ENCODE results near the gene GPC3. TPM values are rescaled to one million over a fixed set of nuclear protein-coding genes. Genes with fewer than 3 reads are reported as not detected.

Gene GPC3
- total RNA-seq, 4 donors from 2014 or later, result 1.2 to 13.3 (median 8.0) TPM

GRCh38 chrX:134013524-134013923 is 28.1 kb upstream of the GPC3 start:
- Histone ChIP-seq H3K27ac (replicated peaks in 1 of 4) (no peak overlapping the region), H3K4me3 (no peak overlapping the region), H3K4me1 (no peaks in the 10 kb centered on the region), H3K36me3 (no peaks in the 10 kb centered on the region), H3K9me3 (no peaks in the 10 kb centered on the region), H3K27me3 (no peaks in the 10 kb centered on the region)
- TF ChIP-seq POLR2A (IDR thresholded peaks at IDR 0.05; ENCODE audit: low read depth), result no peak
- no peak for TF ChIP-seq POLR2AphosphoS5 (IDR thresholded peaks at IDR 0.05)
- no peak for TF ChIP-seq EP300 (IDR thresholded peaks at IDR 0.05)
- TF ChIP-seq CTCF (IDR thresholded peaks at IDR 0.05), result no peak
- 82% methylated on average over 4 of the region's 4 CpGs for WGBS
- intact Hi-C loops (cut with DNase I), result no loop called here
- DNase-seq (ENCODE audit: extremely low spot score), result no peak

GRCh38 chrX:134013092-134013497 is 27.7 kb upstream of the GPC3 start:
- Histone ChIP-seq H3K4me1 (no peaks in the 10 kb centered on the region), H3K4me3 (no peak overlapping the region), H3K27ac (replicated peaks in 1 of 4) (no peak overlapping the region), H3K9me3 (no peaks in the 10 kb centered on the region), H3K36me3 (no peaks in the 10 kb centered on the region), H3K27me3 (no peaks in the 10 kb centered on the region)
- TF ChIP-seq POLR2A (IDR thresholded peaks at IDR 0.05; ENCODE audit: low read depth) (no peak), EP300 (IDR thresholded peaks at IDR 0.05) (no peak), POLR2AphosphoS5 (IDR thresholded peaks at IDR 0.05) (no peak), CTCF (IDR thresholded peaks at IDR 0.05) (no peak)
- no peak for DNase-seq (ENCODE audit: extremely low spot score)
- 50% methylated on average over 1 of the region's 1 CpG for WGBS
- intact Hi-C loops (cut with DNase I), result no loop called here

- Histone ChIP-seq H3K36me3 (no peaks in the 10 kb centered on the region), H3K4me3 (no peak overlapping the region), H3K27ac (replicated peaks in 1 of 4) (no peak overlapping the region), H3K9me3 (no peaks in the 10 kb centered on the region), H3K4me1 (no peaks in the 10 kb centered on the region), H3K27me3 (peaks cover 0 to 2% (median 0%) of the 10 kb centered on the region in 4 donors)
- TF ChIP-seq POLR2A (IDR thresholded peaks at IDR 0.05; ENCODE audit: low read depth) (no peak), POLR2AphosphoS5 (IDR thresholded peaks at IDR 0.05) (no peak), CTCF (IDR thresholded peaks at IDR 0.05) (no peak), EP300 (IDR thresholded peaks at IDR 0.05) (no peak)
- no peak for DNase-seq (ENCODE audit: extremely low spot score)
- intact Hi-C loops (cut with DNase I), result no loop called here
- 61% methylated on average over 1 of the region's 1 CpG for whole genome bisulfite sequencing
Measured at GRCh38 chrX:134010690-134011089, 25.3 kb upstream of the GPC3 start.

GRCh38 chrX:134007716-134008115 is 22.3 kb upstream of the GPC3 start:
- H3K36me3 ChIP-seq, result no peaks in the 10 kb centered on the region
- no peak overlapping the region for H3K27ac ChIP-seq (replicated peaks in 1 of 4)
- H3K27me3 ChIP-seq, result peaks cover 0 to 4% (median 0%) of the 10 kb centered on the region in 4 donors
- no peak for DNase-seq (ENCODE audit: extremely low spot score)
- H3K4me1 ChIP-seq, result peaks cover 0 to 5% (median 2%) of the 10 kb centered on the region in 4 donors
- intact Hi-C loops (cut with DNase I), result no loop called here
- TF ChIP-seq POLR2A (IDR thresholded peaks at IDR 0.05; ENCODE audit: low read depth) (no peak), CTCF (IDR thresholded peaks at IDR 0.05) (no peak), EP300 (IDR thresholded peaks at IDR 0.05) (no peak), POLR2AphosphoS5 (IDR thresholded peaks at IDR 0.05) (no peak)
- WGBS, result 82% methylated on average over 1 of the region's 1 CpG
- H3K9me3 ChIP-seq, result no peaks in the 10 kb centered on the region
- no peak overlapping the region for H3K4me3 ChIP-seq

- peaks cover 0 to 5% (median 2%) of the 10 kb centered on the region in 4 donors for H3K4me1 ChIP-seq
- intact Hi-C loops (cut with DNase I), result no loop called here
- TF ChIP-seq CTCF (IDR thresholded peaks at IDR 0.05), result no peak
- peaks cover 0 to 4% (median 0%) of the 10 kb centered on the region in 4 donors for H3K27me3 ChIP-seq
- no peaks in the 10 kb centered on the region for H3K36me3 ChIP-seq
- 73% methylated on average over 2 of the region's 2 CpGs for WGBS
- H3K4me3 ChIP-seq, result no peak overlapping the region
- no peaks in the 10 kb centered on the region for H3K9me3 ChIP-seq
- DNase-seq (ENCODE audit: extremely low spot score), result no peak
- H3K27ac ChIP-seq (replicated peaks in 1 of 4), result no peak overlapping the region
Measured at GRCh38 chrX:134006484-134007161, 21.2 kb upstream of the GPC3 start.

Data from esophagus muscularis mucosa (tissue), 4 donors.